Measurements from ENCODE around the gene GABBR2.

GRCh38 chr9:98572796-98573195, 135.9 kb downstream of the GABBR2 start:
- TF ChIP-seq CTCF (IDR thresholded peaks at IDR 0.05) (no peak), POLR2A (IDR thresholded peaks at IDR 0.05) (no peak)
